Thymus (tissue), 11 donors: ENCODE data around the gene CLEC12A. TPM values are rescaled to one million over a fixed set of nuclear protein-coding genes. Genes with fewer than 3 reads are reported as not detected.
"Not testable (repeated sequence)": the region's sequence is repeated elsewhere in the genome, so short reads cannot be mapped to it uniquely, and the experiment has no call there.

ENCODE experiments used
- DNase-seq, 9 donors: peaks; one replicate each; pipeline ENCODE4 v3.0.0-alpha.2; 2013; ENCODE audit warnings: low spot score in 9 of 9, low read depth in 6 of 9, missing footprints in 1 of 9
- H3K27ac ChIP-seq, 2 donors: one replicate each; pipeline ENCODE4 v1.5.1; 2013; ENCODE audit warnings: control low read depth in 1 of 2, low read depth in 1 of 2, low read length in 1 of 2, mild to moderate bottlenecking in 1 of 2, moderate library complexity in 1 of 2
- H3K27me3 ChIP-seq, 2 donors: one replicate each; pipeline ENCODE4 v1.5.1; 2013; ENCODE audit warnings: low read length in 1 of 2; ENCODE audit not compliant: control insufficient read depth in 2 of 2, insufficient read depth in 1 of 2
- H3K36me3 ChIP-seq, 2 donors: one replicate each; pipeline ENCODE4 v1.5.1; 2013; ENCODE audit warnings: low read length in 1 of 2, mild to moderate bottlenecking in 1 of 2, moderate library complexity in 1 of 2; ENCODE audit not compliant: control insufficient read depth in 2 of 2, insufficient read depth in 2 of 2
- H3K4me1 ChIP-seq, 2 donors: one replicate each; pipeline ENCODE4 v1.5.1; 2013; ENCODE audit warnings: low read length in 2 of 2; ENCODE audit not compliant: control insufficient read depth in 2 of 2, insufficient read depth in 2 of 2
- H3K4me3 ChIP-seq, 2 donors: one replicate each; pipeline ENCODE4 v1.5.1; 2013; ENCODE audit warnings: low read length in 2 of 2, control low read depth in 1 of 2, mild to moderate bottlenecking in 1 of 2
- H3K9me3 ChIP-seq, 2 donors: one replicate each; pipeline ENCODE4 v1.5.1; 2013; ENCODE audit warnings: low read length in 1 of 2, mild to moderate bottlenecking in 1 of 2; ENCODE audit not compliant: control insufficient read depth in 2 of 2, insufficient read depth in 1 of 2
- WGBS: extraction: QIAGEN DNeasy Blood & Tissue Kit; methylation state at CpG from one replicate; pipeline ENCODE4 v1.1.7; 2013; 5-methylcytosine and 5-hydroxymethylcytosine counted together
- polyA plus RNA-seq: library from polyadenylated mRNA; stranded (reverse); fragments of 200-250 nt; gene quantifications from one replicate; pipeline ENCODE4 v1.2.3, GENCODE V29; 2013
- total RNA-seq: library from RNA; stranded (reverse); fragments of 120-200 nt; gene quantifications from one replicate; pipeline ENCODE4 v1.2.4, GENCODE V29; 2013
- donor health status: healthy.

The CLEC12A gene
- total and polyA plus RNA-seq, 2 donors, result 2.9 to 6.8 TPM

DNA sequence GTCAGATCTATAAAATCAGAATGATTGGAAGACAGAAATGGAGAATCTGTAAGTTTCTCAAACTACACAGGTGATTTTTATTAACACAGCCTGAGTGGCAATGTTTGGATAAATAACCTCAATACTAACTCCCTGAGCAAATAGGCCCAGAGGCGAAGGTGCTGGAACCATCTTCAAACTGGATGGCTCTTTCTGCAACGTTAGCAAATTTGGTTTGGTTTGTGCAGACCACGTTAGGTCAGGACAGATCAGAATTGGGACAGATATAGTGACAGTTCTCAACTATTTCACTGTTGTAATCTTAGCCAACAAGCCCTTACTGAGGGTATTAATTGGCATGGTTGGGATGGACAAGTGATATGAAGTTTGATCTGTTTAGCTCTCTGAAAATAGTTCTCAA lies 50.1 kb downstream of the CLEC12A start:
- WGBS, result 98% methylated on average over 3 of the region's 3 CpGs
- Histone ChIP-seq H3K9me3 (no peaks in the 10 kb centered on the region), H3K27me3 (no peaks in the 10 kb centered on the region), H3K4me1 (peaks cover 0 to 2% of the 10 kb centered on the region in 2 donors), H3K4me3 (no peak overlapping the region), H3K36me3 (no peaks in the 10 kb centered on the region), H3K27ac (no peak overlapping the region)
- no peak for DNase-seq

GRCh38 chr12:10025236-10025635 lies 54.0 kb downstream of the CLEC12A start:
- Histone ChIP-seq H3K4me1 (no peaks in the 10 kb centered on the region), H3K4me3 (no peak overlapping the region), H3K27ac (no peak overlapping the region), H3K36me3 (no peaks in the 10 kb centered on the region), H3K27me3 (no peaks in the 10 kb centered on the region), H3K9me3 (no peaks in the 10 kb centered on the region)
- WGBS, result 97% methylated on average over 3 of the region's 3 CpGs
- no peak for DNase-seq

- 98% methylated on average over 4 of the region's 4 CpGs for WGBS
- not testable (repeated sequence) for H3K27ac ChIP-seq, H3K9me3 ChIP-seq, H3K36me3 ChIP-seq, H3K27me3 ChIP-seq, H3K4me3 ChIP-seq, DNase-seq, H3K4me1 ChIP-seq
Observed at GRCh38 chr12:10026666-10027065, 55.5 kb downstream of the CLEC12A start.

- H3K36me3 ChIP-seq, result no peaks in the 10 kb centered on the region
- DNase-seq, result no peak
- H3K27ac ChIP-seq, result no peak overlapping the region
- H3K9me3 ChIP-seq, result no peaks in the 10 kb centered on the region
- H3K4me3 ChIP-seq, result no peak overlapping the region
- no peaks in the 10 kb centered on the region for H3K27me3 ChIP-seq
- WGBS, result 93% methylated on average over 3 of the region's 3 CpGs
- no peaks in the 10 kb centered on the region for H3K4me1 ChIP-seq
Observed at GRCh38 chr12:10027311-10027710, 56.1 kb downstream of the CLEC12A start.

DNA sequence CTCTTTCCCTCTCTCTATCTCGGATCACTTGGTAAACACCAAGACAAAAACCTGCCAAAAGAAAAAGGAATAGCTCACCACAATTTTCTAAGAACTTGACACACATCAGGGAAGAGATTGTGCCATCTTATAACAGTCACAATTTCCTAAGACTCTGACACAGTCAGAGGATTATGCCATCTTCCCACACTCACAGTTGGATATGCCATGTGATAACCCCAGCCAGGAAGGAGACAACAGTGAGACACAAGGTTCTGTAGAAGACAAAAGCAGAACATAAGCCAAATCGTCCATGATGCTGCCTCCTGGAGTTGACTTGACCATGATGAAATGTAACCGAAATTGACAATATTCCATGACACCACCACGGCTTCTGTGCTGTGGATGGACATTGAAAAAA lies 56.5 kb downstream of the CLEC12A start:
- Histone ChIP-seq H3K4me1 (no peaks in the 10 kb centered on the region), H3K27ac (no peak overlapping the region), H3K4me3 (no peak overlapping the region), H3K27me3 (no peaks in the 10 kb centered on the region), H3K9me3 (no peaks in the 10 kb centered on the region), H3K36me3 (no peaks in the 10 kb centered on the region)
- no peak for DNase-seq
- WGBS, result 88% methylated on average over 4 of the region's 4 CpGs

- Histone ChIP-seq H3K4me1 (no peaks in the 10 kb centered on the region), H3K27ac (no peak within 1 kb of the TSS), H3K27me3 (no peaks in the 10 kb centered on the region), H3K36me3 (no peaks in the 10 kb centered on the region), H3K9me3 (no peaks in the 10 kb centered on the region), H3K4me3 (no peak within 1 kb of the TSS)
- DNase-seq, result no peak
- 98% methylated on average over 14 of the region's 14 CpGs for WGBS
Observed at GRCh38 chr12:10030446-10030845, 59.2 kb downstream of the CLEC12A start, which contains the start of gene CLEC9A. TSS of gene CLEC9A (plus strand) at chr12:10030682. CDS start at chr12:10052688, 22,006 bp downstream.

DNA sequence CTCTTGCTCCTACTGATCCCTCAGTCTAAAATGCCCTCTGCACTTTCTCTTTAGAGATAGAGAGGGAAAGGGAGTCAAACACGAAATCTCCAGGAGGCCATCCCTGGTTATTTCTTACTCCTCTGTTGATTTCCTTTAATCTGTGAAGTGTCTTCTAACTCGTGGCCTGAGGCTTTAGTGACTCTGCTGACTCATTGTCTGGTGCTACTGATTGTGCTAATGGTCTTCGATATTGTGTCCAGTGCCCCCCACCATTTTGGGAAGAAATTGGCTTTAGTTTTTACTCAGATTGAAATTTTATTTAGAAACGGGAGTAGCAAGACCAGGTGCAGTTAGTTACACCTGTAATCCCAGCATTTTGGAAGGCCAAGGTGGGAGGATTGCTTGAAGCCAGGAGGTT lies 60.1 kb downstream of the CLEC12A start:
- no peak for DNase-seq
- Histone ChIP-seq H3K4me1 (no peaks in the 10 kb centered on the region), H3K4me3 (no peak overlapping the region), H3K9me3 (no peaks in the 10 kb centered on the region), H3K27ac (no peak overlapping the region), H3K27me3 (no peaks in the 10 kb centered on the region), H3K36me3 (no peaks in the 10 kb centered on the region)
- 71% methylated on average over 4 of the region's 4 CpGs for WGBS

DNA sequence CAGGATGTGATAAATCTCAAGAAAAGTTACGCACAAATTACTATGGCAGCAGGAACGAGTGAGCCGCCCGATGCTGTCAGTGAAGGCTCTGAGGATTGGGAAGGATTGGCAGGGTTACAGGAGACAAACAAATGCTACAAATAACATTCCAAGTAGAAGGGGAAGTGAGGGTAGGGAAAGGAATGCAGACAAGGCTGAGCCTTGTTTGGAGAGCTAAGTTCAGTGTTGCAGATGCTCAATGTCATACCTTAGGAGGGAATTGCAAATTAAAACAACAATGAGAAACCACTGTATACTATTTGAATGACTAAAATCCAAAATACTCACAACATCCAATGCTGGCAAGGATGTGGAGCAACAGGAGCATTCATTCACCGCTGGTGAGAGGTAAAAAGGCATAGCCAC lies 60.6 kb downstream of the CLEC12A start:
- DNase-seq, result no peak
- H3K9me3 ChIP-seq, result no peaks in the 10 kb centered on the region
- H3K36me3 ChIP-seq, result no peaks in the 10 kb centered on the region
- H3K4me1 ChIP-seq, result no peaks in the 10 kb centered on the region
- no peak overlapping the region for H3K4me3 ChIP-seq
- H3K27ac ChIP-seq, result no peak overlapping the region
- H3K27me3 ChIP-seq, result no peaks in the 10 kb centered on the region
- 95% methylated on average over 5 of the region's 5 CpGs for WGBS

DNA sequence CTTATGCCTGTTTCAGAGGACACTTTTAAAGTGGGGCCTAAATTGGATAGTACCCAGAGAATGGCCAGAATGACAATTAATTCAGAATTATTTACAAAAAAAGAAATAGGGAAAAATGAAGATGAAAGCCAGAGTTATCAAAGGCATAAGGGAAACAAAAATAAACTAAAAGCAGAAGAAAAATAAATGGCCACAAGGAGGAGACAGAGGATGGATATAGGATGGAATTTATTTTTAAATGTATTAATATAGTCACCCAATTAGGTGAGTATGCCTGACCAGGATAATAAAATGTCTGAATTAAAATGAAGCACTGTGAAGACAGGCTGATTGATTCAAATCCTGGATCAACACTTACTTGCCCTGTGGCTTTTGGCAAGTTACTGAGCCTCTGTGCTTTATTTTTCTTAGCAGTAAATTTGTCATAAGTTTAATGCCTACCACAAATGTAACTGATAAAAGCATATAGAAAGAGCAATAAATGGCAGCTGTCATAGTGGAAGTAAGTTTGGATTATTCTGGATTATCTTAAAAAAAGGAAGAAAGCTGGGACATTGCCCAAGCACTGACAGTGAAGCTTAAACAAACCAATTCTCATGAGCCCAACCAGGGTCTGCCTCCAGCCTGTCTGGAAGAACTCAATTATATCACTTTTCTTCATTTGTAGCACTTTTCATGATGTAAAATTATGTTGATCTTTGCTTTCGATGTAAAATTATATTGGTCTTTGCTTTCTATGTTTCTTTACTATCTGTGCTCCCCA lies 62.8 kb downstream of the CLEC12A start:
- no peaks in the 10 kb centered on the region for H3K36me3 ChIP-seq
- H3K4me1 ChIP-seq, result no peaks in the 10 kb centered on the region
- no peak overlapping the region for H3K4me3 ChIP-seq
- DNase-seq, result peak in 1 of 9 donors; percentile 20
- no peaks in the 10 kb centered on the region for H3K27me3 ChIP-seq
- WGBS, result 92% methylated on average over 1 of the region's 1 CpG
- H3K27ac ChIP-seq, result no peak overlapping the region
- no peaks in the 10 kb centered on the region for H3K9me3 ChIP-seq
